ENCODE data around the gene FRMPD4. TPM values are rescaled to one million over a fixed set of nuclear protein-coding genes. Genes with fewer than 3 reads are reported as not detected.
A peak's percentile ranks its signal among the peaks of the same experiment; 100 is the strongest.

Gene FRMPD4
- total RNA-seq, 4 donors from 2014 or later = 0.17 to 0.83 (median 0.46) TPM

DNA sequence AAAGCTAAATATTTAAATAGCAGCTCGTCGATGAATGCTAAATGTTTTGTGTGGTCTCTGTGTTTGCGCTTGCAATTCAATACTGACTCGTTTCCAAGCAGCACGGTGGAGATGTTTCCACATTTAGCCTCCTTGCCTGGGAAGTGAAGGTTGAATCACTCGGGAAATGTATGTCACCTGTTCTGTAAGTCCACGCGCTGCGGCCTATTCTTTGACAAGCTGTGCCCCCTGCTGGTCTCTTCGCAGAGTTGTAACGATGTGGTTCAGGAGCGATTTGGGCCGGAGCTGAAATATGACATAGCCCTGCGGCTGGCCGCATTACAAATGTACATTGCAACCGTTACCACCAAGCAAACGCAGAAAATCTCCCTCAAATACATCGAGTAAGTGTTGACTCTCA lies 563.4 kb downstream of the FRMPD4 start:
- WGBS = 28% methylated on average over 16 of the region's 18 CpGs
- intact Hi-C loops (cut with DNase I) = loop anchor here (10.0 kb wide), 1 partner anchor 617 kb away; no protein-coding TSS in a partner anchor
- Histone ChIP-seq H3K4me1 (no peaks in the 10 kb centered on the region), H3K27me3 (no peaks in the 10 kb centered on the region), H3K9me3 (no peaks in the 10 kb centered on the region), H3K4me3 (no peak overlapping the region), H3K36me3 (no peaks in the 10 kb centered on the region), H3K27ac (replicated peaks in 1 of 4) (no peak overlapping the region)
- TF ChIP-seq, protein P1, sequence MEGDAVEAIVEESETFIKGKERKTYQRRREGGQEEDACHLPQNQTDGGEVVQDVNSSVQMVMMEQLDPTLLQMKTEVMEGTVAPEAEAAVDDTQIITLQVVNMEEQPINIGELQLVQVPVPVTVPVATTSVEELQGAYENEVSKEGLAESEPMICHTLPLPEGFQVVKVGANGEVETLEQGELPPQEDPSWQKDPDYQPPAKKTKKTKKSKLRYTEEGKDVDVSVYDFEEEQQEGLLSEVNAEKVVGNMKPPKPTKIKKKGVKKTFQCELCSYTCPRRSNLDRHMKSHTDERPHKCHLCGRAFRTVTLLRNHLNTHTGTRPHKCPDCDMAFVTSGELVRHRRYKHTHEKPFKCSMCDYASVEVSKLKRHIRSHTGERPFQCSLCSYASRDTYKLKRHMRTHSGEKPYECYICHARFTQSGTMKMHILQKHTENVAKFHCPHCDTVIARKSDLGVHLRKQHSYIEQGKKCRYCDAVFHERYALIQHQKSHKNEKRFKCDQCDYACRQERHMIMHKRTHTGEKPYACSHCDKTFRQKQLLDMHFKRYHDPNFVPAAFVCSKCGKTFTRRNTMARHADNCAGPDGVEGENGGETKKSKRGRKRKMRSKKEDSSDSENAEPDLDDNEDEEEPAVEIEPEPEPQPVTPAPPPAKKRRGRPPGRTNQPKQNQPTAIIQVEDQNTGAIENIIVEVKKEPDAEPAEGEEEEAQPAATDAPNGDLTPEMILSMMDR (IDR thresholded peaks at IDR 0.05) = peak; percentile 35 to 49 (median 37)
- no peak for TF ChIP-seq EP300 (IDR thresholded peaks at IDR 0.05)
- no peak for DNase-seq (ENCODE audit: extremely low spot score)

DNA sequence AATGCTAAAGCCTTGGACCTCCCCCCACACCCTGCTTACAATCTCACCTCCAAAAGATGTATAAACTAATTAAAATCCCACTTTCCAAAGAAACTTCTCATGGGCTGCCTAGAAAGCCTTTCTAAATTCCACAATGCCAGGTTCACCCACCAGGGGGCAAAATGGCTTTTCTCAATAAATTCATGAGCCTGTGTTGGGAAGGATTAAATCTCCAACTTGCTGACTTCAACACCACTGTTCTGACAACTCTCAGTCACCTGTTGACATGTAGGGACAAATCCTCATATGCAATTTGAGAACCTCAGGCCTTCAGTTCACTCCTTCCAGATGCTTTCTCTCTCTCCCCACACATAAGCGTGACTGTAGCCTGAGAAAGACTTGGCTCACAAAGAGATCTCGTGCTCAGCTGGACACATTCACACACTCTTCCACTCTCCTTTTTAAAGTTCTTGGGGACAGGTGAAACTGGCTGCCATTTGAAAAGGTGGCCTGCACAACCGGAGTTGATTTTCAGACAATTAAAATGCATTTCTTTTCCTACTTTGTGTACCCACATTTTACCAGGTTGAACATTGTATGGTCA lies 564.3 kb downstream of the FRMPD4 start:
- intact Hi-C loops (cut with DNase I) = loop anchor here (10.0 kb wide), 1 partner anchor 618 kb away; no protein-coding TSS in a partner anchor
- WGBS = 92% methylated on average over 3 of the region's 3 CpGs
- no peak for DNase-seq (ENCODE audit: extremely low spot score)
- Histone ChIP-seq H3K27ac (replicated peaks in 1 of 4) (no peak overlapping the region), H3K4me1 (no peaks in the 10 kb centered on the region), H3K36me3 (no peaks in the 10 kb centered on the region), H3K27me3 (no peaks in the 10 kb centered on the region), H3K4me3 (no peak overlapping the region), H3K9me3 (no peaks in the 10 kb centered on the region)
- no peak for TF ChIP-seq EP300 (IDR thresholded peaks at IDR 0.05)
- TF ChIP-seq, protein P1 (IDR thresholded peaks at IDR 0.05) = no peak
- no peak for TF ChIP-seq POLR2AphosphoS5 (IDR thresholded peaks at IDR 0.05)
- no peak for TF ChIP-seq POLR2A (IDR thresholded peaks at IDR 0.05; ENCODE audit: low read depth)

- intact Hi-C loops (cut with DNase I) = loop anchor here (10.0 kb wide), 1 partner anchor 620 kb away; no protein-coding TSS in a partner anchor
- Histone ChIP-seq H3K27ac (replicated peaks in 1 of 4) (no peak overlapping the region), H3K9me3 (no peaks in the 10 kb centered on the region), H3K27me3 (no peaks in the 10 kb centered on the region), H3K4me3 (no peak overlapping the region), H3K4me1 (no peaks in the 10 kb centered on the region), H3K36me3 (no peaks in the 10 kb centered on the region)
- DNase-seq (ENCODE audit: extremely low spot score) = no peak
- WGBS = 73% methylated on average over 7 of the region's 7 CpGs
- TF ChIP-seq POLR2AphosphoS5 (IDR thresholded peaks at IDR 0.05) (no peak), POLR2A (IDR thresholded peaks at IDR 0.05; ENCODE audit: low read depth) (no peak), EP300 (IDR thresholded peaks at IDR 0.05) (no peak)
- TF ChIP-seq, protein P1 (IDR thresholded peaks at IDR 0.05) = no peak
Observed at GRCh38 chrX:12704706-12705105, 566.4 kb downstream of the FRMPD4 start.

DNA sequence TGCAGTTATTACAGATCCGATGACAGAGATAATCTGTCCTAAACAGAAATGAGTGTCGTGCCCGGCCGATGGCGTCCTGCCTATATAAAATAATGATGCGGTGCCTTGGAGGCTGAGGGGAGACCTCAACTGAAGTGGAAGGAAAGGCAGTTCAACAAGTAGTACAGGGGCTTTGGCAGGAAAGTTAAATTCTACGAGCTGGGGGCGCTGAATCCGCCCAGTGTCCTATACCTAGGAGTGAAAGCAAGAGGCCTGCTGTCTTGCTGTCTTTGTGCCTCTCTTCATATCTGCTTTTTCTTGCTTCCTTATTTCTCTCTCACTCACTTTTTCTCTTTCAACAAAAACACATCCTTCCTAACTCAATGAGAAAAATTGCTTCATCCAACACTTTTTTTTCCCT lies 570.8 kb downstream of the FRMPD4 start:
- Histone ChIP-seq H3K36me3 (no peaks in the 10 kb centered on the region), H3K9me3 (no peaks in the 10 kb centered on the region), H3K4me1 (no peaks in the 10 kb centered on the region), H3K4me3 (no peak overlapping the region), H3K27ac (replicated peaks in 1 of 4) (no peak overlapping the region), H3K27me3 (no peaks in the 10 kb centered on the region)
- intact Hi-C loops (cut with DNase I) = loop anchor here (10.0 kb wide), 1 partner anchor 624 kb away; no protein-coding TSS in a partner anchor
- 84% methylated on average over 9 of the region's 9 CpGs for WGBS
- no peak for DNase-seq (ENCODE audit: extremely low spot score)
- TF ChIP-seq POLR2AphosphoS5 (IDR thresholded peaks at IDR 0.05) = no peak
- TF ChIP-seq, protein P1 (IDR thresholded peaks at IDR 0.05) = no peak
- TF ChIP-seq POLR2A (IDR thresholded peaks at IDR 0.05; ENCODE audit: low read depth) = no peak
- no peak for TF ChIP-seq EP300 (IDR thresholded peaks at IDR 0.05)
